Breast epithelium (tissue), 3 donors: ENCODE data around the gene RERGL.

ENCODE experiments used
- POLR2A ChIP-seq: fragments of 450-650 bp; IDR thresholded peaks from one replicate; pipeline ENCODE4 v1.6.1; 2016; ENCODE audit warnings: antibody characterized with exemption, mild to moderate bottlenecking, moderate library complexity
- POLR2AphosphoS5 ChIP-seq, 3 donors: sonication (generic); formaldehyde crosslinking; IDR thresholded peaks; one replicate each; pipeline ENCODE4 v1.6.1; 2017; ENCODE audit warnings: antibody characterized with exemption in 3 of 3
- TF ChIP-seq, protein P1 (sequence below), 3 donors: fragments of 450-650 bp; IDR thresholded peaks; one replicate each; pipeline ENCODE4 v1.5.1; 2016 to 2017; ENCODE audit warnings: antibody characterized with exemption in 3 of 3, mild to moderate bottlenecking in 3 of 3, moderate library complexity in 3 of 3

DNA sequence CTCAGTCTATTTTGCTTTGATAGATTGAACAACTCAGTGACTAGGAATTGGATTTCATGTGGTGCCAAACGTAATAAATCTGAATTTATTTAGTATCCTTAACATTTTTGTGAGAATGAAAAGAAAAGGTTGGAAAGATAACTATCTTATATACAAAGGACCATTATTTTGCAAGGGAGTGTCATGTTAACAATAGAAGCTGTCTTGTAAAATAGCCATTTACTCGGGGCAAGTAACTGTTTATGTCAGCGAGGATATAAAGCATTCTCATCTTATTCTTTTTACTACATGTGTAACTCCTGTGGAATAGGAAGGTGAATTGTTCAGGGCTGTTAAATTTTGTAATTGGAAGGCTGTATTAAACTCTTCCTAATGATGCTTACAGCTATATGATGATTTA is 5.9 kb downstream of the RERGL start:
- TF ChIP-seq POLR2A, result no peak
- no peak for TF ChIP-seq POLR2AphosphoS5 (IDR thresholded peaks at IDR 0.05)
- TF ChIP-seq, protein P1, sequence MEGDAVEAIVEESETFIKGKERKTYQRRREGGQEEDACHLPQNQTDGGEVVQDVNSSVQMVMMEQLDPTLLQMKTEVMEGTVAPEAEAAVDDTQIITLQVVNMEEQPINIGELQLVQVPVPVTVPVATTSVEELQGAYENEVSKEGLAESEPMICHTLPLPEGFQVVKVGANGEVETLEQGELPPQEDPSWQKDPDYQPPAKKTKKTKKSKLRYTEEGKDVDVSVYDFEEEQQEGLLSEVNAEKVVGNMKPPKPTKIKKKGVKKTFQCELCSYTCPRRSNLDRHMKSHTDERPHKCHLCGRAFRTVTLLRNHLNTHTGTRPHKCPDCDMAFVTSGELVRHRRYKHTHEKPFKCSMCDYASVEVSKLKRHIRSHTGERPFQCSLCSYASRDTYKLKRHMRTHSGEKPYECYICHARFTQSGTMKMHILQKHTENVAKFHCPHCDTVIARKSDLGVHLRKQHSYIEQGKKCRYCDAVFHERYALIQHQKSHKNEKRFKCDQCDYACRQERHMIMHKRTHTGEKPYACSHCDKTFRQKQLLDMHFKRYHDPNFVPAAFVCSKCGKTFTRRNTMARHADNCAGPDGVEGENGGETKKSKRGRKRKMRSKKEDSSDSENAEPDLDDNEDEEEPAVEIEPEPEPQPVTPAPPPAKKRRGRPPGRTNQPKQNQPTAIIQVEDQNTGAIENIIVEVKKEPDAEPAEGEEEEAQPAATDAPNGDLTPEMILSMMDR (IDR thresholded peaks at IDR 0.05), result no peak
